Activated naive CD8-positive, alpha-beta T cell treated with anti-CD3 and anti-CD28 coated beads, Interleukin-2, amount 10 ng/mL, durations not matched to agents 7 days and 5 days (primary cell): ENCODE results near the gene GAST. TPM values are rescaled to one million over a fixed set of nuclear protein-coding genes. Genes with fewer than 3 reads are reported as not detected.

Source experiments
- ATAC-seq: fragments of 150-1000 bp; cut with Tn5 transposase; one replicate; pipeline ENCODE4 v1.10.0; 2021; ENCODE audit warnings: low read depth, moderate library complexity
- POLR2A ChIA-PET: fragments of 350-600 bp; sonication (Branson Sonifier 250); formaldehyde crosslinking; loops from one replicate; lab custom pipeline; 2021; ENCODE audit warnings: antibody characterized with exemption; lab: Charles Lee
- DNase-seq: peaks from one replicate; pipeline ENCODE4 v3.0.0; 2021
- H3K27ac Mint-ChIP-seq: one replicate; pipeline ENCODE4 v1.8.0; 2022; ENCODE audit warnings: mild to moderate bottlenecking, mixed read lengths
- H3K27me3 Mint-ChIP-seq: one replicate; pipeline ENCODE4 v1.8.0; 2022; ENCODE audit warnings: mild to moderate bottlenecking, moderate library complexity, mixed read lengths
- H3K36me3 Mint-ChIP-seq: one replicate; pipeline ENCODE4 v1.8.0; 2021; ENCODE audit warnings: mild to moderate bottlenecking, mixed read lengths
- H3K4me1 Mint-ChIP-seq: one replicate; pipeline ENCODE4 v1.8.0; 2021; ENCODE audit warnings: mixed read lengths
- H3K4me3 Mint-ChIP-seq: one replicate; pipeline ENCODE4 v1.8.0; 2022; ENCODE audit warnings: mild to moderate bottlenecking, moderate library complexity, mixed read lengths
- H3K9me3 Mint-ChIP-seq: one replicate; pipeline ENCODE4 v1.8.0; 2021; ENCODE audit warnings: mixed read lengths
- total RNA-seq, 2 experiments: library from RNA; stranded (reverse); gene quantifications; one replicate each; pipeline ENCODE4 v1.2.3, GENCODE V29; 2021

GAST gene
- total RNA-seq, 2 experiments from 2014 or later = not detected

GRCh38 chr17:41750862-41751261 is 38.7 kb downstream of the GAST start:
- no peak overlapping the region for H3K4me3 Mint-ChIP-seq
- H3K27me3 Mint-ChIP-seq = no peaks in the 10 kb centered on the region
- no peaks in the 10 kb centered on the region for H3K4me1 Mint-ChIP-seq
- no peak for DNase-seq
- no peak overlapping the region for H3K27ac Mint-ChIP-seq
- POLR2A ChIA-PET = no interaction called here
- ATAC-seq = no peak
- H3K9me3 Mint-ChIP-seq = no peaks in the 10 kb centered on the region
- H3K36me3 Mint-ChIP-seq = no peaks in the 10 kb centered on the region

DNA sequence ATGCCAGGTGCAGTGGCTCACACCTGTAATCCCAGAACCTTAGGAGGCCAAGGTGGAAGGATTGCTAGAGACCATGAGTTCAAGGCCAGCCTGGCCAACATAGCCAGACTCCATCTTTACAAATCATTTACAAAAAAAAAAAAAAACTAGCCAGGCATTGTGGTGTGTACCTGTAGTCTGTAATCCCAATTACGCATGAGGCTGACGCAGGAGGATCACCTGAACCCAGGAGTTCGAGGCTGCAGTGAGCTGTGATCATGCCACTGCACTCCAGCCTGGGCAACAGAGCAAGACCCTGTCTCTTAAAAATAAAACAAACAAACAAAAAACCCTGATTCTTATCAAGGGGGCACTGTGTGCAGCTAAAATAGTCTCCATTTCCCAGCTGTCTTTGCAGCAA is 39.2 kb downstream of the GAST start:
- H3K4me3 Mint-ChIP-seq = no peak overlapping the region
- no peaks in the 10 kb centered on the region for H3K36me3 Mint-ChIP-seq
- POLR2A ChIA-PET = interaction anchor here (0.7 kb wide), 1 partner anchor 9 kb away, joined by 3 read pairs; no protein-coding TSS in a partner anchor
- ATAC-seq (no peak), DNase-seq (no peak)
- no peaks in the 10 kb centered on the region for H3K9me3 Mint-ChIP-seq
- H3K27me3 Mint-ChIP-seq = no peaks in the 10 kb centered on the region
- no peaks in the 10 kb centered on the region for H3K4me1 Mint-ChIP-seq
- no peak overlapping the region for H3K27ac Mint-ChIP-seq

DNA sequence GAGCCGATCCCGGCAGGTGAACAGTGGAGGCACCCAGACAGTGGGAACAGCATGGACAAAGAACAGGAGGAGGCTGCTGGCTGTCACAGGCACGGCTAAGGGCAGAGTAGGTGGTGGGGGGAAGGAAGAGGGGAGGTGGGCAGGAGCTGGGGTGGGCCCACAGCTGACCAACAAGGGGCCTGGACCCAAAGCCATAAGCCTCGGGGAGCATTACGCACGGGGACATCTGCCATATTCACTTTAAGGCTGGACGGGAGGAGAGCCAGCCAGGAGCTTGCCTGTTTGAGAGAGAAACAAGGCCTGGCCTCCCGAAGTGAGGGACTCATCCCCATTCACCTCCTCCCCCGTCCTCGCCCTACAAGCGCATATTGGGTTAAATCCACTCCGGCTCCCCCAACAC is 41.9 kb downstream of the GAST start:
- no peaks in the 10 kb centered on the region for H3K36me3 Mint-ChIP-seq
- no peaks in the 10 kb centered on the region for H3K27me3 Mint-ChIP-seq
- H3K9me3 Mint-ChIP-seq = no peaks in the 10 kb centered on the region
- ATAC-seq = no peak
- POLR2A ChIA-PET = no interaction called here
- H3K4me1 Mint-ChIP-seq = no peaks in the 10 kb centered on the region
- H3K27ac Mint-ChIP-seq = no peak overlapping the region
- H3K4me3 Mint-ChIP-seq = no peak overlapping the region
- DNase-seq = no peak

DNA sequence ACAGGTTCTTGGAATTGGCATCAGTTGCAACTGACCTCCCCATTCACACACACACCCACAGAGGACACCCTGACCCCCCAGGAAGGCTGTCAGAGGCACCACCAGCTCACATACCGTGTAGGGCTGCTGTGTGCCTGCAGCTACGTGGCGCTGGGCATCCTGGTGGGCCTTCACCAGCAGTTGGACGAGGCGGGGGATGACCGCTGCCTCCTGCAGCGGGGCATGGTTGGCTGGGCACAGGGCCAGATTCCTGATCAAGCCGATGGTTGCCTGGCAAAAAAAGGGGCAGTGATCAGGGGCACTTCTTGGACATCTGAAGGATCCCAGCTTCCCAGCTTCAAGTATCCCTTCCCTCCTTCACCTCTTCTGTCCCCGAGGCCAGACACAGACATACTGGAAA is 46.5 kb downstream of the GAST start:
- no peak overlapping the region for H3K27ac Mint-ChIP-seq
- H3K9me3 Mint-ChIP-seq = no peaks in the 10 kb centered on the region
- ATAC-seq = no peak
- POLR2A ChIA-PET = interaction anchor here (0.6 kb wide), 1 partner anchor 65 kb away, joined by 4 read pairs; no protein-coding TSS in a partner anchor
- no peaks in the 10 kb centered on the region for H3K36me3 Mint-ChIP-seq
- DNase-seq = no peak
- H3K27me3 Mint-ChIP-seq = no peaks in the 10 kb centered on the region
- no peaks in the 10 kb centered on the region for H3K4me1 Mint-ChIP-seq
- no peak overlapping the region for H3K4me3 Mint-ChIP-seq

- no peak for DNase-seq
- POLR2A ChIA-PET = interaction anchor here (0.6 kb wide), 1 partner anchor 9 kb away, joined by 3 read pairs; no protein-coding TSS in a partner anchor
- no peak overlapping the region for H3K27ac Mint-ChIP-seq
Measured at GRCh38 chr17:41760878-41761277, 48.7 kb downstream of the GAST start.

DNA sequence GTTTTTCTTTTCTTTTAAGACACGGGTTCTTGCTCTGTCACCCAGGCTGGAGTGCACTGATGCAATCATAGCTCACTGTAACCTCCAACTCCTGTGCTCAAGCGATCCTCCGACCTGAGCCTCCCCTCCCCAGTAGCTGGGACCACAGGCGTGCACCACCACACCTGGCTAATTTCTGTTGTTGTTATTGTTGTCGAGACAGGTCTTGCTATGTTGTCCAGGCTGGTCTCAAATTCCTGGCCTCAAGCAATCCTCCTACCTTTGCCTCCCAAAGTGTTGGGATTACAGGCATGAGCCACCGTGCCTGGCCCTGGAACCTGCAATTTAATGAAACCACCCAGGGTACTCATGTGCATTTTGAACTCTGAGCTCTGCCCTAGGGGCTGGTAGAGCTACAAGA is 50.3 kb downstream of the GAST start:
- POLR2A ChIA-PET = no interaction called here
- Mint-ChIP-seq H3K9me3 (no peaks in the 10 kb centered on the region), H3K36me3 (no peaks in the 10 kb centered on the region), H3K27ac (no peak overlapping the region), H3K4me1 (no peaks in the 10 kb centered on the region), H3K27me3 (no peaks in the 10 kb centered on the region), H3K4me3 (no peak overlapping the region)
- DNase-seq (no peak), ATAC-seq (no peak)

More at GRCh38 chr17:41760878-41761277, 48.7 kb downstream of the GAST start:
- Mint-ChIP-seq H3K36me3 (no peaks in the 10 kb centered on the region), H3K4me1 (no peaks in the 10 kb centered on the region), H3K4me3 (no peak overlapping the region), H3K27me3 (no peaks in the 10 kb centered on the region), H3K9me3 (no peaks in the 10 kb centered on the region)
- no peak for ATAC-seq

DNA sequence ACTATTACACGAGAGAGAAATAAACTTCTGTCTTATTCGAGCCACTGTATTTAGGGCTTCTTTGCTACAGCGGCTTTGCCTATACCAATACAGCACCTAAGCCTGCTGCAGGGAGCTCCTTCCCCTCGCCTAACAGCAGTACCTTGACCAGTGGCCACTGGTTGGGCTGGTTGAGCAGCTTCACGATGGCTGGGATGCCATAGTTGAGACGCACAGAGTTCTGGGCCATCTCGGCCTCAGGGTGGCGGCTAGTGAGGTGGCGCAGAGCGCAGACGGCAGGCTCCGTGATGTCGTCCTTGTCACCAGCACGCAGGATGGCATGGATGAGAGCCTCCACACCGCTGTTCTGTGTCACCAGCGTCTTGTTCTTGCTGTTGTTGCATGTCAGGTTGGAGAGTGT is 50.7 kb downstream of the GAST start:
- Mint-ChIP-seq H3K27me3 (no peaks in the 10 kb centered on the region), H3K9me3 (no peaks in the 10 kb centered on the region), H3K27ac (no peak overlapping the region), H3K4me3 (no peak overlapping the region), H3K4me1 (no peaks in the 10 kb centered on the region), H3K36me3 (no peaks in the 10 kb centered on the region)
- ATAC-seq = no peak
- DNase-seq = no peak
- POLR2A ChIA-PET = no interaction called here

GRCh38 chr17:41763327-41763726 is 51.2 kb downstream of the GAST start:
- H3K4me1 Mint-ChIP-seq = no peaks in the 10 kb centered on the region
- DNase-seq (no peak), ATAC-seq (no peak)
- H3K4me3 Mint-ChIP-seq = no peak overlapping the region
- no peak overlapping the region for H3K27ac Mint-ChIP-seq
- no peaks in the 10 kb centered on the region for H3K36me3 Mint-ChIP-seq
- H3K9me3 Mint-ChIP-seq = no peaks in the 10 kb centered on the region
- POLR2A ChIA-PET = no interaction called here
- no peaks in the 10 kb centered on the region for H3K27me3 Mint-ChIP-seq

Other genes with a start within 250 kb of the GAST start
- not detected for gene KRT32, start 244.9 kb upstream of the GAST start, total RNA-seq
- gene KRT35, start 231.2 kb upstream of the GAST start, total RNA-seq = not detected
- gene KRT36, start 222.4 kb upstream of the GAST start, total RNA-seq = not detected
- gene KRT13, start 206.7 kb upstream of the GAST start, total RNA-seq = not detected
- gene KRT15, start 193.4 kb upstream of the GAST start, total RNA-seq = not detected
- gene KRT19, start 184.0 kb upstream of the GAST start, total RNA-seq = not detected
- not detected for gene KRT9, start 140.3 kb upstream of the GAST start, total RNA-seq
- gene KRT14, start 125.4 kb upstream of the GAST start, total RNA-seq = not detected
- not detected for gene KRT16, start 99.6 kb upstream of the GAST start, total RNA-seq
- gene KRT17, start 87.8 kb upstream of the GAST start, total RNA-seq = not detected
- 100 to 1,000 TPM; 682 to 723 TPM for gene EIF1, start 23.4 kb upstream of the GAST start, total RNA-seq
- gene HAP1, start 22.3 kb downstream of the GAST start, total RNA-seq = under 1 TPM in 1 of 2 experiments, not detected in 1; 0.14 TPM
- 10 to 100 TPM; 10.1 to 12.8 TPM for gene JUP, start 74.4 kb downstream of the GAST start, total RNA-seq
- 1 to 10 TPM; 3.2 to 3.7 TPM for gene P3H4, start 99.6 kb downstream of the GAST start, total RNA-seq
- gene FKBP10, start 100.7 kb downstream of the GAST start, total RNA-seq = under 1 TPM; 0.53 to 0.94 TPM
- gene NT5C3B, start 123.9 kb downstream of the GAST start, total RNA-seq = 10 to 100 TPM; 30.1 to 35.4 TPM
- gene KLHL10, start 125.5 kb downstream of the GAST start, total RNA-seq = not detected
- 10 to 100 TPM; 13.6 to 14.8 TPM for gene KLHL11, start 153.1 kb downstream of the GAST start, total RNA-seq
- gene ACLY, start 206.6 kb downstream of the GAST start, total RNA-seq = 100 to 1,000 TPM; 142 to 153 TPM
- under 1 TPM; 0.65 to 0.72 TPM for gene ODAD4, start 218.3 kb downstream of the GAST start, total RNA-seq